WERI-Rb-1 (cell line): ENCODE data around the gene MACROD2.

Source experiments
- DNase-seq: peaks from one replicate; pipeline ENCODE4 v3.0.0-alpha.2; 2020
- H3K27ac ChIP-seq: fragments of 250-450 bp; sonication (Bioruptor Pico); 2 replicates; pipeline ENCODE4 v1.5.1; 2020; ENCODE audit warnings: mild to moderate bottlenecking, moderate library complexity
- H3K27me3 ChIP-seq: fragments of 250-450 bp; sonication (Bioruptor Pico); 2 replicates; pipeline ENCODE4 v1.5.1; 2021; ENCODE audit warnings: mild to moderate bottlenecking, low read depth, moderate library complexity; ENCODE audit not compliant: insufficient read depth, severe bottlenecking
- H3K36me3 ChIP-seq: fragments of 250-450 bp; sonication (Bioruptor Pico); 2 replicates; pipeline ENCODE4 v1.5.1; 2020; ENCODE audit warnings: mild to moderate bottlenecking, moderate library complexity
- H3K4me3 ChIP-seq: 2 replicates; pipeline ENCODE4 v1.5.1; 2011; ENCODE audit warnings: low read depth, mild to moderate bottlenecking, control low read depth, low read length
- H3K9me3 ChIP-seq: fragments of 250-450 bp; sonication (Bioruptor Pico); 2 replicates; pipeline ENCODE4 v1.5.1; 2021; ENCODE audit warnings: mild to moderate bottlenecking, moderate library complexity; ENCODE audit not compliant: severe bottlenecking
- TF ChIP-seq, protein P1 (sequence below): IDR thresholded peaks from 2 replicates; pipeline ENCODE4 v1.5.1; 2011; ENCODE audit warnings: low read depth, mild to moderate bottlenecking, control low read depth, inconsistent platforms, low read length

MACROD2 gene

DNA sequence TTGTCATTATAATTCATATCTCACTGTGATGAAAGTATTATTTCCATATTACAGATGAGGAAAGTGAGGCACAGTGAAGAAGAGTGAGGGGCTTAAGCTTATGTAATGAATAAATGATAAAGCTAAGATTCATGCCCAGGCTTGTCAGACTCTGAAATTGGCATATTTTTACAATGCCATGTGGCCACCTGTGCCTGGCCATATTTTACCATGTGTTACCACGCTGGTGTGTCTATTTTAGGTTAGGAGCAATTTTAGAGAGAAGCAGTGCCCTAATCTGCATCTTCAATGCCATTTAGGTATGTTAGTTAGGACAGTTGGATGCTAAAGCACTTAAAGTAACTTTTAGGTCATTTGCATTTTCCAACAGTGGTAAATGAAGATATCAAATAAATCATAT, 530.1 kb downstream of the MACROD2 start:
- TF ChIP-seq, protein P1, sequence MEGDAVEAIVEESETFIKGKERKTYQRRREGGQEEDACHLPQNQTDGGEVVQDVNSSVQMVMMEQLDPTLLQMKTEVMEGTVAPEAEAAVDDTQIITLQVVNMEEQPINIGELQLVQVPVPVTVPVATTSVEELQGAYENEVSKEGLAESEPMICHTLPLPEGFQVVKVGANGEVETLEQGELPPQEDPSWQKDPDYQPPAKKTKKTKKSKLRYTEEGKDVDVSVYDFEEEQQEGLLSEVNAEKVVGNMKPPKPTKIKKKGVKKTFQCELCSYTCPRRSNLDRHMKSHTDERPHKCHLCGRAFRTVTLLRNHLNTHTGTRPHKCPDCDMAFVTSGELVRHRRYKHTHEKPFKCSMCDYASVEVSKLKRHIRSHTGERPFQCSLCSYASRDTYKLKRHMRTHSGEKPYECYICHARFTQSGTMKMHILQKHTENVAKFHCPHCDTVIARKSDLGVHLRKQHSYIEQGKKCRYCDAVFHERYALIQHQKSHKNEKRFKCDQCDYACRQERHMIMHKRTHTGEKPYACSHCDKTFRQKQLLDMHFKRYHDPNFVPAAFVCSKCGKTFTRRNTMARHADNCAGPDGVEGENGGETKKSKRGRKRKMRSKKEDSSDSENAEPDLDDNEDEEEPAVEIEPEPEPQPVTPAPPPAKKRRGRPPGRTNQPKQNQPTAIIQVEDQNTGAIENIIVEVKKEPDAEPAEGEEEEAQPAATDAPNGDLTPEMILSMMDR = no peak
- Histone ChIP-seq H3K9me3 (no peaks in the 10 kb centered on the region), H3K27me3 (no peaks in the 10 kb centered on the region), H3K27ac (no peak overlapping the region), H3K36me3 (no peaks in the 10 kb centered on the region), H3K4me3 (no peak overlapping the region)
- no peak for DNase-seq

DNA sequence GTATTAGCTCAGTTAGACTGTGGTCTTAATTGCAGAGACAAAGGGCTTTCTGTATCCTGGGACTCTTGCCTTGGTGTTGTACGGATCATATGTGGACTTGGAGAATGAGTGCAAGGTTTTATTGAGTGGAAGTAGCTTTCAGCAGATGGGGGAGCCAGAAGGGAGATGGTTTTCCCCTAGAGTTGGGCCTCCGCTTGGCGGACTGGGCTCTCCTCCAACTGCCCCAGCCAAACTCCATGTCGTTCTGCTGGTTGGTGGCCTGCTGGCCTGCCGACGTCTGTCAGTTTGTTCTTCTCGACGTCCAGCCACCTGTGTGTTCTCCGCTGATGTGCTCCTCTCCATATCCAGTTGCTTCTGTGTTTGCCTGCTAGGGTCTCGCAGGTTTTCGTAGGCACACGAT, 531.6 kb downstream of the MACROD2 start:
- no peaks in the 10 kb centered on the region for H3K36me3 ChIP-seq
- no peak for DNase-seq
- TF ChIP-seq, protein P1 = no peak
- H3K4me3 ChIP-seq = no peak overlapping the region
- H3K27me3 ChIP-seq = no peaks in the 10 kb centered on the region
- H3K9me3 ChIP-seq = no peaks in the 10 kb centered on the region
- H3K27ac ChIP-seq = no peak overlapping the region

DNA sequence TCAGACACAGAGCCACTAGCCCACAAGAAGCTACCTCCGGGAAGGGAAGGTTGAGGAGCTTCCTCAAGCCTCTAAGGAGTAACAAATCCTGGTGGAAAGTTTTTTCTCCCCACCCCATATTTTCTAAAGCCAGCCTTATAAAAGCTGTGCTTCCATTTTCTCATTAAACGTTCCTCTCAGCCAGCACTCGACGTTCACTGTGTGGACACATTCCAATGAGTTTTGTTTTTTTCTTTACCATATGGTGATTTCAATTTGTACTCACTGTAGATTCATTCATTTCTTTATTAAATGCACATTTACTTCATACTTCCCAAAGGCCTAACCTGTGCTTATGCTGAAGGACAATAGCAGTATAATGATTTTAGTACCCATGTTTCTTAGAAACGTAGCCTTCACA, 536.5 kb downstream of the MACROD2 start:
- no peak for DNase-seq
- no peaks in the 10 kb centered on the region for H3K27me3 ChIP-seq
- H3K36me3 ChIP-seq = no peaks in the 10 kb centered on the region
- no peak overlapping the region for H3K27ac ChIP-seq
- no peaks in the 10 kb centered on the region for H3K9me3 ChIP-seq
- H3K4me3 ChIP-seq = no peak overlapping the region
- TF ChIP-seq, protein P1 = no peak

DNA sequence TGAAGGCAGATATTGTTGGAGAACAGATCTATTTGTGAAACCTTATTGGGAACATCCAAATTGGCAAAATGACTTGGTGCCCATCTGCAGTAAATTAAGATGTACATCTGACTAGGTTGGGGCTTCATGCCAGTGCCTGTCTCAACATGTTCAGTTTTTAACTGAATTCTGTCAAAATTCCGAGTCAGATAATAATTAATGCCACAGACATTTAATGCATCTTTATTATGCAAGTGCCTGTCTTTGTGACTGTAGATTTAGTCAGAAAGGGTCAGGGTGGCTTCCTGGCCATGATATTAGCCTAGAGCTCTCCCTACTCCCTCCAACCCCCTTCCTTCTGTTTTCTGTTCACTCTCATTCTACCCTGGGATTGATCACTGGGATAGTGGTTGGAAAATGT, 541.4 kb downstream of the MACROD2 start:
- Histone ChIP-seq H3K27me3 (no peaks in the 10 kb centered on the region), H3K4me3 (no peak overlapping the region), H3K9me3 (no peaks in the 10 kb centered on the region), H3K36me3 (no peaks in the 10 kb centered on the region), H3K27ac (no peak overlapping the region)
- TF ChIP-seq, protein P1 = no peak
- no peak for DNase-seq

DNA sequence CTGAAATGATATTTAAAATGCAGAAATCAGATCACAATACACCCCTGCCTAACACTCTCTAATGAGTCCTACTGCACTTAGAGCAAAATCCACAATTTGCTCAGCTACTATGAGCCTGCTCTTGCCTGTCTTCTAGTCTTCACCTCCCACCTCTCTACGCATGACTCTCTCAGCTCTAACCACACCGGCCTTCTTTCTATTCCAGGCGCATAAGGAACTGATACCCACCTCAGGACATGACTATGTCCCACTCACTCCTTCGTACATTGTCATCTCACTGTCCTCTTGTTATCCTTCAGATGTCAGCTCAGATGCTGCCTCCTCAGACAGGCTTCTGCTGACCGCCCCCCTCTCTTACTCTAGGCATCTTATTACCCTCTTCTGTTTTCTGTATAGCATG, 543.1 kb downstream of the MACROD2 start:
- no peak for DNase-seq
- Histone ChIP-seq H3K4me3 (no peak overlapping the region), H3K27me3 (no peaks in the 10 kb centered on the region), H3K9me3 (no peaks in the 10 kb centered on the region), H3K27ac (no peak overlapping the region), H3K36me3 (no peaks in the 10 kb centered on the region)
- TF ChIP-seq, protein P1 = no peak

DNA sequence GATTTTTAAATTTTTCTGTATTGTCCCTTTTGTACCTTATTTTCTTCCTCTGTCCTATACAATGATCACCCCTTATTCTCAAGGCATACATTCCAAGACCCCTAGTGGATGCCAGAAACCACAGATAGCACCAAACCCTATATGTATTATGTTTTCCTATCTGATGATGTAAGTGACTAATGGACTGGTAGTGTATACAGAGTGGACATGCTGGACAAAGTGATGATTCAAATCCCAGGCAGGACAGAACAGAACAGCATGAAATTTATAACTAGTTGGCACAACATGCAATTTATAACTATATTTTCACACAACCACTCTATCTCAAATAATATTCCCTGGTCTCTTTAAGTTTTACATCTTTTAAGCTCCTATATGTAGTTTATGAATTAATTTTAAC, 547.7 kb downstream of the MACROD2 start:
- DNase-seq = no peak
- Histone ChIP-seq H3K27me3 (no peaks in the 10 kb centered on the region), H3K36me3 (no peaks in the 10 kb centered on the region), H3K4me3 (no peak overlapping the region), H3K9me3 (no peaks in the 10 kb centered on the region), H3K27ac (no peak overlapping the region)
- TF ChIP-seq, protein P1 = no peak
